Body of pancreas (tissue), 4 donors: ENCODE data around the gene SUCLG1.

Source experiments
- CTCF ChIP-seq, 7 experiments: fragments of 450-650 bp in 4 of 7; fragments of 200-600 bp in 3 of 7; sonication (generic) in 3 of 7; IDR thresholded peaks; one replicate each; pipeline ENCODE4 v1.5.1; 2016 to 2019; ENCODE audit warnings: antibody characterized with exemption in 7 of 7
- POLR2A ChIP-seq, 3 donors: fragments of 450-650 bp; IDR thresholded peaks; one replicate each; pipeline ENCODE4 v1.6.1; 2016; ENCODE audit warnings: antibody characterized with exemption in 3 of 3, mild to moderate bottlenecking in 2 of 3

- TF ChIP-seq CTCF (IDR thresholded peaks at IDR 0.05) (no peak), POLR2A (IDR thresholded peaks at IDR 0.05) (no peak)
These were observed 70.1 kb downstream of the SUCLG1 start for GRCh38 chr2:84388921-84389490.
